GM11168 (cell line): ENCODE results near the gene CENPQ.
"Not testable (repeated sequence)": the region's sequence is repeated elsewhere in the genome, so short reads cannot be mapped to it uniquely, and the experiment has no call there.

ENCODE experiments used
- in situ Hi-C: fragments of 300-500 bp; cut with MboI; formaldehyde crosslinking; loops from one replicate; pipeline ENCODE4 v1.12.0; 2022; ENCODE audit warnings: low sequenced_read_pairs; ENCODE audit not compliant: unreplicated experiment

CENPQ gene, protein sequence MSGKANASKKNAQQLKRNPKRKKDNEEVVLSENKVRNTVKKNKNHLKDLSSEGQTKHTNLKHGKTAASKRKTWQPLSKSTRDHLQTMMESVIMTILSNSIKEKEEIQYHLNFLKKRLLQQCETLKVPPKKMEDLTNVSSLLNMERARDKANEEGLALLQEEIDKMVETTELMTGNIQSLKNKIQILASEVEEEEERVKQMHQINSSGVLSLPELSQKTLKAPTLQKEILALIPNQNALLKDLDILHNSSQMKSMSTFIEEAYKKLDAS

DNA sequence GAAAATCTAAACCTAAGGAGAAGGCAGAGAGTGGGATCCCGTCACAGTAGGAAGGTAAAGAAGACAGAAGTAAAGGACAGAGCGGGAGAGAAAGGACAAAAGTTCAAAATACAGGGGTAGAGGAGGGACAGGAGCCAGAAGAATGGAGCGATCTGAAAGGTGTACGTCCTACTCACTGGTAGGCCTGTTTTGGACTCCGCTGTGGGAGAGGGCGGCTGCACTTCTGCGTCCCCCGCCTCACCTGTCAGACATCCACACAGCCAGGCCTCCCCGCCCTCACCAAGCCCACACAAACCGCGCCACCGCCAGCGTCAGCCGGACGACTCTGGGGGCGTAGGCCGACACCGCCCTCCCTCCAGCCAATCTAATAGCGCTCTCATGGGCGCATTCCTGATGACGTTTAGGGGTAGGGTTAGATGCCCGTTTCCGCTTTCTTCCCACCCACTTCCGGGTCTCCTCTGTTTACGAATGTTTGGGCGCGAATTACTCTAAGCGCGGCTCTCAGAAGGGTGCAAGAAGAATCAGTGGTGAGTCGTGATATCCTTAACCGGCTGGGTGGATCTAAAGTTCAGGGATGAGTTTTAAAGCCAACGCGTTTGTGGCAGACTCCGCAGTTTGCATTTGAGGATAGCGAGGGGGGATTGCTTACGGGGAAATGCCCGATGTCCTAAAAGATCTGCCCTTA is at the start of gene CENPQ, which contains the start of gene MMUT:
Gene CENPQ, plus strand, starts transcription at position 444 of the 685 bp plus-strand sequence. CDS start 6,807 bp downstream, outside the sequence.
Gene MMUT, minus strand, starts transcription at position 327 of the 685 bp plus-strand sequence. CDS start 3,787 bp downstream, outside the sequence.
- in situ Hi-C loops, result no loop called here

- in situ Hi-C loops, result no loop called here
These were observed 47.8 kb upstream of the CENPQ start for GRCh38 chr6:49415358-49415757.

DNA sequence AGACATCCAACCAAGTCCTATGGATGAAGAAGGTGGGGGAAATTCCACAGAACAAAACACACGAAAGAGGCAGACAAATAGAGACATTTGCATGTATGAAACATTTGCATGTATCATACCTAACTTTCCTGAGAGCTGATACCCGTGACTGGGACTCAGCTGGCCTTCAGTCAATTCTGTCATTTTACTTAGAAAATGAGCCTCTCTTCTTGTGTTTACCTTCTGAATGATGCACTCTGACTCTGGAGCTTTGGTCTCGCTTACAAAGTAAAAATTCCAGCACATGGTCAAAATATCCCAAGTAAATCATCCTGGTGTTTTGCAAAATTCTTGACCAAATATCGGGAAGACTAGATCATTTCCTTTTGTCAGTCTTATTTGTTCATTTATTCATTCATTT is 47.0 kb upstream of the CENPQ start:
- in situ Hi-C loops, result no loop called here

- in situ Hi-C loops, result no loop called here
These were observed 39.4 kb upstream of the CENPQ start for GRCh38 chr6:49423817-49424216.

GRCh38 chr6:49430187-49430586 is 33.0 kb upstream of the CENPQ start:
- in situ Hi-C loops, result no loop called here

- in situ Hi-C loops, result no loop called here
These were observed 32.3 kb upstream of the CENPQ start for GRCh38 chr6:49430866-49431265.

- in situ Hi-C loops, result no loop called here
These were observed 9.9 kb upstream of the CENPQ start for GRCh38 chr6:49453221-49453620.

DNA sequence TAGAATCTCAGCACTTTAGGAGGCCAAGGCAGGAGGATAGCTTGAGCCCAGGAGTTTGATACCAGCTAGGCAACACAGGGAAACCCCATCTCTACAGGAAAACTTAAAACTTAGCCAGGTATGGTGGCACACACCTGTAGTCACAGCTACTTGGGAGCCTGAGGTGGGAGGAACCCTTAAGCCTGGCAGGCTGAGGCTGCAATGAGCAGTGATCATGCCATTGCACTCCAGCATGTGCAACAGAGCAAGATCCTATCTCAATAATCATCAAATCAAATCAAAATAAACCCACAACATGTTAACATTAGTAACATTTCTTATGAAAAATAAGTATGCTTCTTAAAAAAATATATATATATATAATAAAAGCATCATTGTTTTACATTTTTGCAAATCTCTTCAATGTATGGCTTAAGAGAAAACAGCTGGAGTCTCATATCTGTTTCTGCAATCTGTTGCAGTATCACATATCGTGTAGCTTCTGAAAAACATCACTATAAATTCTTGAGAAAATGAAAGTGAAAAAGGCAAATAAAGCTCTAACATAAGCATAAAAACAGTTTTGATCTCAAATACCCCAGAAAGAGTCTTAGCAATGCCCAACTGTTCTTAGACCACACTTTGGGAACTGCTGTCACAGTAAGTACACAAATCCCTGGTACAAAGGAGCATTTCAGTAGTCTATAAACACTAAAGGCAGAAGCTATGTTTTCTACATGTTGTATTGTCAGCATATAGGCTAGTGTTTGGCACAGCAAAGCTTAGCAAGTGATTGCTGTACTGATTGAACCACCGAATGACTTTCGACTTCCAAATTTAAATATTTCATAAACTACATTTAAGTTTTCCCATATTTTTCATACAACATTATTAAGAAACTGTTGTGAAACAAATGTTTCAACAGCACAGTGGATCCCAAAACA is 8.1 kb upstream of the CENPQ start:
- in situ Hi-C loops, result no loop called here

DNA sequence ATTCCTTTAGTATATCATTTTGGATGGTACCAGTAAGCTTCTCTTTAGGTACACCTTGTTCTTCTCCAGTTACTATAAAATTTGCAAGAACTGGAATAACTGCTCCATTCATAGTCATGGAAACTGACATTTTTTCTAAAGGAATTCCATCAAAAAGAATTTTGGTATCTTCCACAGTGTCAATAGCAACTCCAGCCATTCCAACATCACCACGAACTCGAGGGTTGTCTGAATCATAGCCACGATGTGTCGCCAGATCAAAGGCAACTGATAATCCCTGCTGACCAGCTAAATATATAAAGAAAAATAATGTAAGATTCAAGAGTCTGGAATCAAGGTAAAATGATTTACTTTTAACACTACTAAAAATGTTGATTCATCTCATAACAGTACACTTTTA is 5.4 kb upstream of the CENPQ start:
- in situ Hi-C loops, result no loop called here

GRCh38 chr6:49462071-49462470 is 1.1 kb upstream of the CENPQ start:
- in situ Hi-C loops, result no loop called here

DNA sequence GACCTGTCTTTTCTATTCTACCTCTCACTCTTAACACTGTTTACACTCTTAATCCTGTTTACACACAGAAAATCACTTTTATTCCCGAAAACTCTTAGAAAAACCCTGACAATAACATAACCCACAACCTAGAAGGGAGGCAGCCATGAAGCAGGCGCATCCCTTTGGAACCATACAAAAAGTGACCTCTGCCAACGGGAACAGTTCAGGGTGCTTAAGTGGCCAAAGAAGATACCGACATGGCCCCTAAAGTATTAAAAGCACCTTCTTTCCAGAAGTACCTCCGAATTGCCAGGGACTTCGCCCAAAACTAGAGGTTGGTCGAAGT is 607 bp upstream of the CENPQ start:
- in situ Hi-C loops, result no loop called here

GRCh38 chr6:49463612-49463967 is 420 bp downstream of the CENPQ start:
- in situ Hi-C loops, result no loop called here

DNA sequence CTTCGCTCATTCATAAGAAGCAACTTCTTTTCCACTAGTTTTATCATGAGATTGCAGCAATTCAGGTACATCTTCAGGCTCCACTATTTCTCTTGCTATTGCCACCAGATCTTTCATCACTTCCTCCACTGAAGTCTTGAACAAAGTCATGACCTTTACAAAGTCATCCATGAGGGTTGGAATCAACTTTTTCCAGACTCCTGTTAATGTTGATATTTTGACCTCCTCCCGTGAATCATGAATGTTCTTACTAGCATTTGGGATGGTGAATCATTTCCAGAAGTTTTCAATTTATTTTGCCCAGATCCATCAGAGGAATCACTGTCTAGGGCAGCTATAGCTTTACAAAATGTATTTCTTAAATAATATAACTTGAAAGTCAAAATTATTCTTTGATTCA is 1.5 kb downstream of the CENPQ start:
- in situ Hi-C loops, result no loop called here

DNA sequence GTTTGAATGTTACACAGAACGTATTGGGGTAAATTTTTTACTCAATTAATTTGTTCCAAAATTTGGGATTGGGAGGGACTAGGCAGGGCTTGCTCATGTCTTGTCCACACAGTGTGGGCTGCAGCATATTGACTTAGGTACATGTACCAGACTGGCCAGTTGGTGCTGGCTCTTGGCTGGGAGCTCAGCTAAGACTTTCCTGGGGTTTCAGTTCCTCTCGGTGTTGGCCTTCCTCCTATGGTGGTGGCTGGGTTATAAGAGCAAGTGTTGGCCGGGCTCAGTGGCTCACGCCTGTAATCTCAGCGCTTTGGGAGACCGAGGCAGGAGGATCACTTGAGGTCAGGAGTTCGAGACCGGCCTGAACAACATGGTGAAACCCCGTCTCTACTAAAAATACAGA is 4.9 kb downstream of the CENPQ start:
- in situ Hi-C loops, result no loop called here

- in situ Hi-C loops, result not testable (repeated sequence)
These were observed 13.4 kb downstream of the CENPQ start for GRCh38 chr6:49476564-49476963.

DNA sequence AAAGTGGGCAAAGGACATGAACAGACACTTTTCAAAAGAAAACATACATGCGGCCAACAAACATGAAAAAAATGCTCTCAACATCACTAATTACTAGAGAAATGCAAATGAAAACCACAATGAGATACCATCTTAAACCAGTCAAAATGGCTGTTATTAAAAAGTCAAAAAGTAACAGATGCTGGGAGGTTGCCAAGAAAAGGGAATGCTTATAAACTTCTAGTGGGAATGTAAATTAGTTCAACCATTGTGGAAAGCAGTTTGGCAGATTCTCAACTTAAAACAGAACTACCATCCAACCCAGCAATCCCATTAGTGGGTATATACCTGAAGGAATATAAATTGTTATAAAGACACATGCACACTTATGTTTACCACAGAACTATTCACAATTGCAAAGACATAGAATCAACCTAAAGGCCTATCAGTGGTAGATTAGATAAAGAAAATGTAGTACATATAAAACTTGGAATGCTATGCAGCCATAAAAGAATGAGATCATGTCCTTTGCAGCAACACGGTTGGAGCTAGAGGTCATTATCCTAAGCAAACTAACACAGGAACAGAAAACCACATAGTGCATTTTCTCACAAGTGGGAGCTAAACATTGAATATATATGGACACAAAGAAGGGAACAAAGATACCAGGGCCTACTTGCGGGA is 16.3 kb downstream of the CENPQ start:
- in situ Hi-C loops, result no loop called here

DNA sequence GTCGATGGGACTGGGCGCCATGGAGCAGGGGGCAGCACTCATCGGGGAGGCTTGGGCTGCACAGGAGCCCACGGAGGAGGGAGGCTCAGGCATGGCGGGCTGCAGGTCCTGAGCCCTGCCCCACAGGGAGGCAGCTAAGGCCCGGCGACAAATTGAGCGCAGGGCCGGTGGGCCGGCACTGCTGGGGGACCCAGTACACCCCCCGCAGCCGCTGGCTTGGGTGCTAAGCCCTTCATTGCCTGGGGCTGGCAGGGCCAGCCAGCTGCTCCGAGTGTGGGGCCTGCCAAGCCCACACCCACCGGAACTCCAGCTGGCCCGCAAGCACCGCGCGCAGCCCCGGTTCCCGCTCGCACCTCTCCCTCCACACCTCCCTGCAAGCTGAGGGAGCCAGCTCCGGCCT is 18.7 kb downstream of the CENPQ start:
- in situ Hi-C loops, result not testable (repeated sequence)

DNA sequence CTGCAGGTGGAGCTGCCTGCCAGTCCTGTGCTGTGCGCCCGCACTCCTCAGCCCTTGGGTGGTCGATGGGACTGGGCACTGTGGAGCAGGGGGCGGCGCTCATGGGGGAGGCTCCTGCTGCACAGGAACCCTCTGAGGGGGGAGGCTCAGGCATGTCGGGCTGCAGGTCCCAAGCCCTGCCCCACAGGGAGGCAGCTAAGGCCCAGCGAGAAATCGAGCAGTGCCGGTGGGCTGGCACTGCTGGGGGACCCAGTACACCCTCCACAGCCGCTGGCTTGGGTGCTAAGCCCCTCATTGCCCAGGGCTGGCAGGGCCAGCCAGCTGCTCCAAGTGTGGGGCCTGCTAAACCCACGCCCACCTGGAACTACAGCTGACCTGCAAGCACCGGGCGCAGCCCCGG is 20.2 kb downstream of the CENPQ start:
- in situ Hi-C loops, result not testable (repeated sequence)

GRCh38 chr6:49490633-49491032 is 27.5 kb downstream of the CENPQ start:
- in situ Hi-C loops, result no loop called here

GRCh38 chr6:49497304-49497703 is 34.1 kb downstream of the CENPQ start:
- in situ Hi-C loops, result no loop called here

- in situ Hi-C loops, result no loop called here
These were observed 36.0 kb downstream of the CENPQ start for GRCh38 chr6:49499126-49499525.
